ENCODE results near the gene BLOC1S1. TPM values are rescaled to one million over a fixed set of nuclear protein-coding genes. Genes with fewer than 3 reads are reported as not detected.

Gene BLOC1S1
- total RNA-seq, 6 experiments from 2014 or later = 81.8 to 175 (median 99.0) TPM

DNA sequence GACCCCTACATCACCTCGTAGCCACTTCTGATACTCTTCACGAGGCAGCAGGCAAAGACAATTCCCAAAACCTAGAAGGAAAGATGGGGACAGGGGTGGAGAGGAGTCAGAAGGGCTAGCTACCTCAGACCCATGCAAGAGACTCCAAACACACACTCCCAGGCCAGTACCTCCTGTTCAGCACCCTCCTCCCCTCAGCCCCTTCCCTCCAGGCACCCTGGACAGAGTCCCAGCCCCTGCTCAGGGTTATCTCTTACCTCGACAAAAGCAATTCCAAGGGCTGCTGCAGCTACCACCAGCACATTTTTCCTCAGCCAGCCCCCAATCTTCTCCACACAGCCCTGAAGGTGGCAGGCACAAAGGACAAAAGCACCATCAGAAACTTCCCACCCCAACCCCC, 9.7 kb downstream of the BLOC1S1 start:
- intact Hi-C loops (cut with DNase I) = no loop called here
- Histone ChIP-seq H3K9me3 (no peaks in the 10 kb centered on the region), H3K36me3 (peaks cover 0 to 23% (median 2%) of the 10 kb centered on the region in 4 donors), H3K27ac (no peak overlapping the region), H3K27me3 (no peaks in the 10 kb centered on the region), H3K4me1 (peaks cover 0 to 48% (median 5%) of the 10 kb centered on the region in 4 donors), H3K4me3 (no peak overlapping the region)
- TF ChIP-seq POLR2A (IDR thresholded peaks at IDR 0.05) = no peak
- TF ChIP-seq, protein P1, sequence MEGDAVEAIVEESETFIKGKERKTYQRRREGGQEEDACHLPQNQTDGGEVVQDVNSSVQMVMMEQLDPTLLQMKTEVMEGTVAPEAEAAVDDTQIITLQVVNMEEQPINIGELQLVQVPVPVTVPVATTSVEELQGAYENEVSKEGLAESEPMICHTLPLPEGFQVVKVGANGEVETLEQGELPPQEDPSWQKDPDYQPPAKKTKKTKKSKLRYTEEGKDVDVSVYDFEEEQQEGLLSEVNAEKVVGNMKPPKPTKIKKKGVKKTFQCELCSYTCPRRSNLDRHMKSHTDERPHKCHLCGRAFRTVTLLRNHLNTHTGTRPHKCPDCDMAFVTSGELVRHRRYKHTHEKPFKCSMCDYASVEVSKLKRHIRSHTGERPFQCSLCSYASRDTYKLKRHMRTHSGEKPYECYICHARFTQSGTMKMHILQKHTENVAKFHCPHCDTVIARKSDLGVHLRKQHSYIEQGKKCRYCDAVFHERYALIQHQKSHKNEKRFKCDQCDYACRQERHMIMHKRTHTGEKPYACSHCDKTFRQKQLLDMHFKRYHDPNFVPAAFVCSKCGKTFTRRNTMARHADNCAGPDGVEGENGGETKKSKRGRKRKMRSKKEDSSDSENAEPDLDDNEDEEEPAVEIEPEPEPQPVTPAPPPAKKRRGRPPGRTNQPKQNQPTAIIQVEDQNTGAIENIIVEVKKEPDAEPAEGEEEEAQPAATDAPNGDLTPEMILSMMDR (IDR thresholded peaks at IDR 0.05) = no peak
- WGBS (ENCODE audit: insufficient coverage, low coverage, low lambda C conversion rate, missing lambda C conversion rate) = 44% methylated on average over 1 of the region's 3 CpGs
- ATAC-seq (no peak), DNase-seq (no peak)

DNA sequence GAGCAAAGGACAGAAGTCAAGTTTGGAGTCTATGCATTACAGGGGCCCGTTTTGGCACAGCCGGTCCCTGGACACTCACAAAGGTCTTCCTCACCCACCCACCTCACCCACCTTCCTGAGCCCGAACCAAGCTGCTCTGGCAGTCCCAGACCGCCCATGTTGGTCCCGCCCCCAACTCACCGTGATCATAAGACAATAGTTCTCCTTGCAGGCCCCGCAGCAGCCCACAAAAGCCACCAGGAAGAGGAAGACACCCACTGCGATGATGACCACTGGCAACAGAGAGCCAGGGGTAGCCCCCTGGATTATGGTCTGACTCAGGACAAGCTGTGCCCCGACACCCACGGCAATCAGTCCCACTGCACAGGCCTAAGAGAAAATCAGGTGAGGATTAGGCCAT, 11.1 kb downstream of the BLOC1S1 start:
- H3K27ac ChIP-seq = peak overlapping the region in 1 of 3 donors; percentile 99
- H3K4me3 ChIP-seq = peak overlapping the region in 2 of 3 donors; percentile 70 to 90
- WGBS (ENCODE audit: insufficient coverage, low coverage, low lambda C conversion rate, missing lambda C conversion rate) = 61% methylated on average over 3 of the region's 10 CpGs
- H3K27me3 ChIP-seq = no peaks in the 10 kb centered on the region
- DNase-seq = no peak
- no peak for TF ChIP-seq POLR2A (IDR thresholded peaks at IDR 0.05)
- TF ChIP-seq, protein P1 (IDR thresholded peaks at IDR 0.05) = no peak
- H3K4me1 ChIP-seq = peaks cover 0 to 37% (median 3%) of the 10 kb centered on the region in 4 donors
- intact Hi-C loops (cut with DNase I) = no loop called here
- peaks cover 0 to 23% (median 2%) of the 10 kb centered on the region in 4 donors for H3K36me3 ChIP-seq
- no peaks in the 10 kb centered on the region for H3K9me3 ChIP-seq
- ATAC-seq = no peak

DNA sequence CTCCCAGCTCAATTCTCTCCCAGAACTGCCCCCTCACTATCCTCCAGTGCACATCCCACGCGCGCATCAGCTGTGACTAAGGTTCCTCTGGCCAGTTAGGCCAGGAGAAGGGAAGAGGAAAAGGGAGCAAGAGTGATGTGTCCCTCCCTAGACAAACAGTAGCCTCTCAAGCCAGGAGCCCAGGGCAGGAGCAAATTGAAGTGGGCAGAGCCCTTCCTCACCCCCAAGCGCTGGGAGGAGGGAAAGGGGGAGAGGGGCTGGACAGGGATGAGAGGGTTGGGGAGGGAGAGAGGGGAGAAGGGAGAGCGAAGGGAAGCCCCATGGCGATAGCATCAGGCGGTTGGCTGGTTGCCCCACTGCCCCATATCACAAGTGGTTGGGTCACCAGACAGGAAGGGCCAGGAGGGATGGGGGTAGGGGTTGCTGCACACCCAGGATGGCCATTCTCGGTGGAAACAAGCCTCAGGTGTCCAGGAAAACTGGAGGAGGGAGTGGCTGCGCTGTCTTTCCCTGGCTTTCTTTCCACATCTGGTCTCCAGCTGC, 11.9 kb downstream of the BLOC1S1 start:
- ATAC-seq (peak in 2 of 4 donors; percentile 2 to 20), DNase-seq (peak; percentile 65 to 77 (median 69))
- H3K27me3 ChIP-seq = no peaks in the 10 kb centered on the region
- H3K9me3 ChIP-seq = no peaks in the 10 kb centered on the region
- peak overlapping the region; percentile 90 to 99 (median 97) for H3K27ac ChIP-seq
- peaks cover 0 to 23% (median 2%) of the 10 kb centered on the region in 4 donors for H3K36me3 ChIP-seq
- WGBS (ENCODE audit: insufficient coverage, low coverage, low lambda C conversion rate, missing lambda C conversion rate) = 17% methylated on average over 7 of the region's 9 CpGs
- intact Hi-C loops (cut with DNase I) = no loop called here
- TF ChIP-seq, protein P1 (IDR thresholded peaks at IDR 0.05) = no peak
- TF ChIP-seq POLR2A (IDR thresholded peaks at IDR 0.05) = peak; percentile 20
- peak overlapping the region; percentile 70 to 90 (median 87) for H3K4me3 ChIP-seq
- peaks cover 0 to 35% (median 3%) of the 10 kb centered on the region in 4 donors for H3K4me1 ChIP-seq

GRCh38 chr12:55728186-55728938, 12.5 kb downstream of the BLOC1S1 start:
- peak overlapping the region; percentile 90 to 99 (median 97) for H3K27ac ChIP-seq
- H3K4me3 ChIP-seq = peak overlapping the region; percentile 70 to 90 (median 87)
- intact Hi-C loops (cut with DNase I) = no loop called here
- DNase-seq (peak; percentile 77 to 83 (median 83)), ATAC-seq (peak; percentile 38 to 50 (median 46))
- 0% methylated on average over 18 of the region's 61 CpGs for WGBS (ENCODE audit: insufficient coverage, low coverage, low lambda C conversion rate, missing lambda C conversion rate)
- no peaks in the 10 kb centered on the region for H3K9me3 ChIP-seq
- H3K4me1 ChIP-seq = peaks cover 0 to 28% (median 3%) of the 10 kb centered on the region in 4 donors
- peaks cover 0 to 23% (median 2%) of the 10 kb centered on the region in 4 donors for H3K36me3 ChIP-seq
- no peaks in the 10 kb centered on the region for H3K27me3 ChIP-seq
- TF ChIP-seq, protein P1 (IDR thresholded peaks at IDR 0.05) = no peak
- TF ChIP-seq POLR2A (IDR thresholded peaks at IDR 0.05) = peak; percentile 9

Data from right lobe of liver (tissue), 6 donors.